Measurements from ENCODE around the gene PIK3C2A. TPM values are rescaled to one million over a fixed set of nuclear protein-coding genes. Genes with fewer than 3 reads are reported as not detected.

The PIK3C2A gene
- total RNA-seq, 4 donors from 2014 or later = 8.8 to 21.0 (median 14.8) TPM

- no peaks in the 10 kb centered on the region for H3K36me3 ChIP-seq
- TF ChIP-seq POLR2A (IDR thresholded peaks at IDR 0.05) (no peak), CTCF (IDR thresholded peaks at IDR 0.05 in 4 of 5, conservative IDR thresholded peaks at IDR 0.05 in 1 of 5) (no peak)
- no peaks in the 10 kb centered on the region for H3K9me3 ChIP-seq
- DNase-seq (no peak), ATAC-seq (no peak)
- no peak overlapping the region for H3K27ac ChIP-seq
- intact Hi-C loops (cut with DNase I; ENCODE audit: low total_unique reads) (no loop called here), in situ Hi-C loops (cut with MboI; ENCODE audit: low sequenced_read_pairs in 4 of 4) (no loop called here)
- peaks cover 15 to 22% of the 10 kb centered on the region in 2 donors for H3K4me1 ChIP-seq
- no peaks in the 10 kb centered on the region for H3K27me3 ChIP-seq
- H3K4me3 ChIP-seq = no peak overlapping the region
Measured at GRCh38 chr11:17185938-17186337, 21.8 kb downstream of the PIK3C2A start.

GRCh38 chr11:17184882-17185587 is 22.8 kb downstream of the PIK3C2A start:
- in situ Hi-C loops (cut with MboI; ENCODE audit: low sequenced_read_pairs in 4 of 4) = no loop called here
- H3K36me3 ChIP-seq = no peaks in the 10 kb centered on the region
- intact Hi-C loops (cut with DNase I; ENCODE audit: low total_unique reads) = no loop called here
- H3K27ac ChIP-seq = no peak overlapping the region
- DNase-seq = no peak
- TF ChIP-seq POLR2A (IDR thresholded peaks at IDR 0.05) = no peak
- TF ChIP-seq CTCF (IDR thresholded peaks at IDR 0.05 in 4 of 5, conservative IDR thresholded peaks at IDR 0.05 in 1 of 5) = no peak
- no peak overlapping the region for H3K4me3 ChIP-seq
- no peaks in the 10 kb centered on the region for H3K9me3 ChIP-seq
- no peaks in the 10 kb centered on the region for H3K27me3 ChIP-seq
- H3K4me1 ChIP-seq = peaks cover 15 to 22% of the 10 kb centered on the region in 2 donors
- ATAC-seq = no peak

DNA sequence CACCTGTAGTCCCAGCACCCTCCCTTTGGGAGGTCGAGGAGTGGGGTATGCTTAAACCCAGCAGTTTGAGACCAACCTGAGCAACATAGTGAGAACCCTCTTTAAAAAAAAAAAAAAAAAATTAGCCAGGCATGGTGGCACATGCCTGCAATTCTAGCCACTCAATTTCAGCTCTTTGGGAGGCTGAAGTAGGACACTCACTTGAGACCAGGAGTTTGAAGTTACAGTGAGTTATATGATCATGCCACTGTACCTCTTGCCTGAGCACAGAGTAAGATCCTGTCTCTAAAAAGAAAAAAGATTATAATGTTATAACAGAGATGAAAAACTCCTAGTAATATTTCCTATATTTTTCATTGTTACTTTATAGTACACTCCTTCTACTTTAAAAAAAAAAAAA is 23.9 kb downstream of the PIK3C2A start:
- H3K36me3 ChIP-seq = no peaks in the 10 kb centered on the region
- H3K9me3 ChIP-seq = no peaks in the 10 kb centered on the region
- no peaks in the 10 kb centered on the region for H3K27me3 ChIP-seq
- in situ Hi-C loops (cut with MboI; ENCODE audit: low sequenced_read_pairs in 4 of 4) = no loop called here
- no peak for TF ChIP-seq CTCF (IDR thresholded peaks at IDR 0.05 in 4 of 5, conservative IDR thresholded peaks at IDR 0.05 in 1 of 5)
- no peak for TF ChIP-seq POLR2A (IDR thresholded peaks at IDR 0.05)
- intact Hi-C loops (cut with DNase I; ENCODE audit: low total_unique reads) = no loop called here
- H3K4me3 ChIP-seq = no peak overlapping the region
- no peak overlapping the region for H3K27ac ChIP-seq
- ATAC-seq = no peak
- DNase-seq = no peak
- peaks cover 9 to 15% of the 10 kb centered on the region in 2 donors for H3K4me1 ChIP-seq

GRCh38 chr11:17179970-17180369 is 27.8 kb downstream of the PIK3C2A start:
- TF ChIP-seq POLR2A (IDR thresholded peaks at IDR 0.05) (no peak), CTCF (IDR thresholded peaks at IDR 0.05 in 4 of 5, conservative IDR thresholded peaks at IDR 0.05 in 1 of 5) (no peak)
- no peak overlapping the region for H3K4me3 ChIP-seq
- H3K27me3 ChIP-seq = no peaks in the 10 kb centered on the region
- ATAC-seq = no peak
- H3K27ac ChIP-seq = no peak overlapping the region
- no peaks in the 10 kb centered on the region for H3K9me3 ChIP-seq
- intact Hi-C loops (cut with DNase I; ENCODE audit: low total_unique reads) (no loop called here), in situ Hi-C loops (cut with MboI; ENCODE audit: low sequenced_read_pairs in 4 of 4) (no loop called here)
- DNase-seq = no peak
- H3K4me1 ChIP-seq = peaks cover 0 to 3% of the 10 kb centered on the region in 2 donors
- no peaks in the 10 kb centered on the region for H3K36me3 ChIP-seq

- intact Hi-C loops (cut with DNase I; ENCODE audit: low total_unique reads) = no loop called here
- no peak overlapping the region for H3K4me3 ChIP-seq
- in situ Hi-C loops (cut with MboI; ENCODE audit: low sequenced_read_pairs in 4 of 4) = no loop called here
- no peaks in the 10 kb centered on the region for H3K27me3 ChIP-seq
- H3K4me1 ChIP-seq = peaks cover 3 to 4% of the 10 kb centered on the region in 2 donors
- no peak for ATAC-seq
- no peak for TF ChIP-seq POLR2A (IDR thresholded peaks at IDR 0.05)
- no peak for TF ChIP-seq CTCF (IDR thresholded peaks at IDR 0.05 in 4 of 5, conservative IDR thresholded peaks at IDR 0.05 in 1 of 5)
- H3K9me3 ChIP-seq = no peaks in the 10 kb centered on the region
- DNase-seq = no peak
- peaks cover 0 to 8% of the 10 kb centered on the region in 2 donors for H3K36me3 ChIP-seq
- no peak overlapping the region for H3K27ac ChIP-seq
Measured at GRCh38 chr11:17173332-17173731, 34.5 kb downstream of the PIK3C2A start.

All from gastrocnemius medialis (tissue), 4 donors.